ENCODE data around the gene ZNRD2.

The ZNRD2 gene

GRCh38 chr11:65585396-65586246 is 15.3 kb downstream of the ZNRD2 start:
- DNase-seq (ENCODE audit: low read depth) = no peak
- TF ChIP-seq CTCF (IDR thresholded peaks at IDR 0.05; ENCODE audit: insufficient read depth, low read depth, low read length, missing control alignments) = no peak
- no peak overlapping the region for H3K4me3 ChIP-seq (ENCODE audit: low read depth, low read length)

GRCh38 chr11:65586247-65586630 is 16.0 kb downstream of the ZNRD2 start:
- TF ChIP-seq CTCF (IDR thresholded peaks at IDR 0.05; ENCODE audit: insufficient read depth, low read depth, low read length, missing control alignments) = no peak
- peak overlapping the region; percentile 34; the same call in 1 of the 2 replicates for H3K4me3 ChIP-seq (ENCODE audit: low read depth, low read length)
- no peak for DNase-seq (ENCODE audit: low read depth)

- H3K4me3 ChIP-seq (ENCODE audit: low read depth, low read length) = peak overlapping the region; percentile 34
- no peak for TF ChIP-seq CTCF (IDR thresholded peaks at IDR 0.05; ENCODE audit: insufficient read depth, low read depth, low read length, missing control alignments)
- DNase-seq (ENCODE audit: low read depth) = no peak
Measured at GRCh38 chr11:65586676-65587075, 16.4 kb downstream of the ZNRD2 start.

GRCh38 chr11:65588199-65589054 is 18.1 kb downstream of the ZNRD2 start:
- DNase-seq (ENCODE audit: low read depth) = peak; percentile 99
- peak; percentile 85 for TF ChIP-seq CTCF (IDR thresholded peaks at IDR 0.05; ENCODE audit: insufficient read depth, low read depth, low read length, missing control alignments)
- H3K4me3 ChIP-seq (ENCODE audit: low read depth, low read length) = peak overlapping the region; percentile 49

GRCh38 chr11:65589444-65590239 is 19.4 kb downstream of the ZNRD2 start:
- no peak for TF ChIP-seq CTCF (IDR thresholded peaks at IDR 0.05; ENCODE audit: insufficient read depth, low read depth, low read length, missing control alignments)
- DNase-seq (ENCODE audit: low read depth) = peak; percentile 78
- no peak overlapping the region for H3K4me3 ChIP-seq (ENCODE audit: low read depth, low read length)

GRCh38 chr11:65590240-65590738 is 20.0 kb downstream of the ZNRD2 start:
- TF ChIP-seq CTCF (IDR thresholded peaks at IDR 0.05; ENCODE audit: insufficient read depth, low read depth, low read length, missing control alignments) = no peak
- H3K4me3 ChIP-seq (ENCODE audit: low read depth, low read length) = no peak overlapping the region
- no peak for DNase-seq (ENCODE audit: low read depth)

All from GM12865 (cell line).